Measurements from ENCODE around the gene GALNT15.

DNA sequence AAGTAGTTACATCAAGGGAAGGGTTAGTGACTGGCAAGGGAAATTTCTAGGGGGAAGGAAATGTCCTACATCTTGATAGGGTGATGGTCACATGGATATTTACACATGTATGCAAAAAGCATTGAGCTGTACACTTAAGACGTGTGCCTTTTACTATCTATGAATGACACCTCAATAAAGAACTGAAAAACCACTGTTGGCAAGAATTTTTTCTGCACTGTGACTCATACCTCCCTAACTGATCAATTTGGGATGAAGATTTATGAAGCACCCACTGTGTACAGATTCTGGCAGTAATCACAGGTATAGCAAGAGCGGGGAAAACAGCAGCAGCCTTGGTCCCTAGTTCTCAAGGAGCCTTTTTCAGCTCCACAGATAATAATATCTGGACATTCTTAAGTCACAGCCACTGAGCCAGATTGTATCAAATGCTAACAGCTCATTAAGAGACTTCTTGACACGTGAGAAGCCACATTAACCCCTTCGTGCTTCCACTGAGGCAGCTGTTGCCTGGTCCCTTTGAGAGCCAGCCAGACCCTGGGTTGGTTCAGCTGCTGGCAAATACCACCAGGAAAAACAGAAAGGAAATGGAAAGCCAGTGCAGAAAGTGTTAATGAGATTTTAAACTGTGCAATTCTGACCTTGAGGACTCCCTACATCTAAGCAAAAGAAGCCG, 32.0 kb upstream of the GALNT15 start:
- TF ChIP-seq RAD21 (IDR thresholded peaks at IDR 0.05) (no peak), CTCF (IDR thresholded peaks at IDR 0.05; ENCODE audit: low read depth, low read length, missing input control) (no peak), HNF4G (IDR thresholded peaks at IDR 0.05) (no peak), NR2F2 (IDR thresholded peaks at IDR 0.05) (no peak), ZBTB33 (IDR thresholded peaks at IDR 0.05) (no peak)
- TF ChIP-seq, protein P1, sequence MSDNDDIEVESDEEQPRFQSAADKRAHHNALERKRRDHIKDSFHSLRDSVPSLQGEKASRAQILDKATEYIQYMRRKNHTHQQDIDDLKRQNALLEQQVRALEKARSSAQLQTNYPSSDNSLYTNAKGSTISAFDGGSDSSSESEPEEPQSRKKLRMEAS (IDR thresholded peaks at IDR 0.05) = no peak

All from liver (tissue), 3 donors.